NCI-H2196 treated with DMSO at 0.1 percent for 48 hours (cell line): ENCODE data around the gene WDR33.

Experiments used
- DNase-seq: peaks from one replicate; lab custom pipeline; 2025; ENCODE audit not compliant: unreplicated experiment; lab: John Stamatoyannopoulos, UW

The WDR33 gene

DNA sequence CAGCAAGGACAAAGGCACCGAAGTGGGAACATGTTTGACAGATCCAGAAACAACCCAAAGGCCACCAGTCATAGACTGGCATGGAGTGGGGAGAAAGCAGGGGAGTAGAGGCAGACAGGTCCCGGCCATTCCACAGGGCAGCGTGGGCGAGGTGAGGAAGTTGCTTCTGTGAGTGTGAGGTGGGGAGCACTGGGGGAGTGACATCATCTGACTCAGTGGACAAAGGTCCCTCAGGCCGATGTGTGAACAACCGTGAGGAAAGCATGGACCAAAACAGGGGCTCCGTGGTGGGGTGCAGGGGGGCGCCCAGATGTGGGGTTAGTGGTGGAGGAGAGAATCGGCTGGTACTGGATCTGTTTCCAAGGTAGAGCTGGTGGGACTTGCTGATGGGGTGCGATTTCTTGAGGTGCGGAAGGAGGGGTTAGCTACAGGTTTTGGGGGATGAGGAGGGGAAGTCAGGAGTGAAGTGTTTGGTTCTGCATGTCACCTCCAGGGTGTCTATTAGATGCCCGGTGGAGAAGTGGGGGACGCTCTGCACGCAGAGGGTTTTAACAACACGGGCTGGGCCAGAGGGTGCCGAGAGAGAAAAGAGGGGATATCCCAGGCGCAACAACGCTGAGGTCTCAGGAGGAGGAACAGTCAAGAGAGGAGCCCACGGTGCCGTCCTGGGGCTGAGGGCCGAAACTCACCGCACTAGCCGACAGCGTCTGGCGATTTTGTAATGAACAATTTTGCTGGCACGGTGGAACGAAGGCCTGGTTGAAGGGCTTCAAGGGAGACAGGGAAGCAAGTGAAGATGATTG is 112.2 kb downstream of the WDR33 start:
- no peak for DNase-seq

DNA sequence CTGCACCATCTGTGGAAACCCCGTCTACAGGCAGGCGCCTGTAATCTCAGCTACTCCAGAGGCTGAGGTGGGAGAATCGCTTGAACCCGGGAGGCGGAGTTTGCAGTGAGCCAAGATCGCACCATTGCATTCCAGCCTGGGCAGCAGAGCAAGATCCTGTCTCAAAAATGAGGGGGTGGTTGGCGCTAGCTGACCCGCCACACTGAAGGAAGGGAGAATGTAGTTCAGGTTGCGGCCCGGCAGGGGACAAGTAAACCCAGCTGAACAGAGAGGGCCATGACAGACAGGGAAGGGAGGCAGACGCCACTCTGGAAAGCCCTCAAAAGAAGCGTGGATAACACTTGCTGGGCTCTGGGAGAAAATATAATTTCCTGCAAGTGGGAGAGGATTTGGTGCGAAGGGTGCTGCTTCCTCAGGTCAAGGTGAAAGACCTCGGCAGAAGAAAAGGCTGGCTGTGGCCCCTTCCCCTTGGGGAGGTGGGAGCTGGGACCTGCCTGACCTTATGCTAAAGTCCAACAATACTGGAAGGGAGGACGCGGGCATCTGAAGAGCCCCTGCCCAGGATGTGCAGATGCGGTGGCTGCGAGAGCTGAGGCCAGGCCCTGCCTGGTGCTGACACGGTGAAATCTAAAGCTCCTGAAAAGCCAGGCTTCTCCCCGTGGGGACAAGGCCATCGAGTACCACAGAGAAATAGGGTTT is 113.3 kb downstream of the WDR33 start:
- no peak for DNase-seq

DNA sequence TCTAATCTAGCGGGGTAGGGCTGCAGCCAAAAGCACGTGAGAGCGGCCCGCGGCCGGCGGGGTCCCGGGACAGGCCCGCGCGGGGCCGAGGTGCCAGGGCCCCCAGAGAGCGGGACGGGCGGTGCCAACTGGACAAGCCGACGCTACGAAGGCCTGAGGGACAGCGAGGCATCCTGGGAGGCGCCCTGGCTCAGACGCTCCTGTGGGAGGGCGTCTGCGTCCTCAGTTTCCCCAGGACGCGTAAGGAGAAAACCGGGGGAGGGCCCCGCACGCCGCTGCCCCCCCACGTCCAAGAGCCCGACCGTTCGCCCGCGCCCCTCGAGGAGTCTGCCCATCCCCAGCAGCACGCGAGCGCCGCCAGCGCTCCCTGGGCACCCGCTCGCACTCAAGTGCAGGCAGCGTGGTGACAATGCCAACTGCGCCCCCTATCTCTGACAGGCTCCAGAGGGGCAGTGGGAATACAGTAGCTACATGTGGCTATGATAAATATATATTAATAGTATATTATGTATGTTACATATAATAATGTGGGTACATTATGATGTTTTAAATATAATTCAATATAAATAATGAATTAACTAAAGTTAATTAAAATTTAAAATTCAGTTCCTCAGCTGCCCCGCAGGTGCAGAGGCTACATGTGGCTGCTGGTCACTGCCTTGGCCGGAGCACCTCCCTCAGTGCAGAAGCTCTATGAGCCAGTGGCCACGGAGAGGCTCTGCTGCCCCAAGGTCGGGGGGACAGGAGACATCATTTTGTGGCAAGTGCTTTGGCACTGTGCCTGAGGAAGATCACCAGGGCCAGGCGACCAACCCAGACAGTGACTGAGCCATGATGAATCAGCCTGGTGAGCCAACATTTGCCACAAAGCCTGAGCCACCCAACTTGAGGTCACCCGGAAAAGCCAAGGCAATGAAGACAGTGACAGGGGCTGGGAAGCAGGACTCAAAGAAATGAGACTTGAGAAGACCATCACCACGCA is 115.2 kb downstream of the WDR33 start:
- DNase-seq, result no peak

DNA sequence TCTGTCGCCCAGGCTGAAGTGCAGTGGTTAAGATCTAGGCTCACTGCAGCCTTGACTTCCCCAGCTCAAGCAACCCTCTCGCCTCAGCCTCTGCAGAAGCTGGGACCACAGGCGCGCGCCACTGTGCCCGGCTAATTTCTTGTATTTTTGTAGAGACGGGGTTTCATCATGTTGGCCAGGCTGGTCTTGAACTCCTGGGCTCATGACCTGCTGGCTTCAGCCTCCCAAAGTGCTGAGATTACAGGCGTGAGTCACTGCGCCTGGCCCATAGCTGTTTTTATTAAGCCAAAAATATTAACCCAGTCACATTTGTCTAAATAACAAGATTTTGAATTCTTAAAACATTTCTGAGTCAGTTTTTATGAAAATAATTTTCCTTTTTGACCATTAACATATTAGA is 116.0 kb downstream of the WDR33 start:
- no peak for DNase-seq

DNA sequence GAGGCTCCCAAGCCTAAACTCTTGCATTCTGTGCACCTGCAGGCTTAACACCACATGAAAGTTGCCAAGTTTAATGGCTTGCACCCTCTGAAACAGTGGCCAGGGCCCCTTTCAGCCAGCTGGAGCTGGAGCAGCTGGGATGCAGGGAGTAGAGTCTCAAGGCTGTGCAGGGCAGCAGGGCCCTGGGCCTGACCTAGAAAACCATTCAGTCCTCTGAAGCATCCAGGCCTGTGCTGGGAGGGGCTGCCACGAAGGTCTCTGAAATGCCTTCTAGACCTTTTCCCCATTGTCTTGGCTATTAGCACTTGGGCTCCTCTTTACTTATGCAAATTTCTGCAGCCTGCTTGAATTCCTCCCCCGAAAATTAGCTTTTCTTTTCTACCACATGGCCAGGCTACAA is 120.3 kb downstream of the WDR33 start:
- no peak for DNase-seq

DNA sequence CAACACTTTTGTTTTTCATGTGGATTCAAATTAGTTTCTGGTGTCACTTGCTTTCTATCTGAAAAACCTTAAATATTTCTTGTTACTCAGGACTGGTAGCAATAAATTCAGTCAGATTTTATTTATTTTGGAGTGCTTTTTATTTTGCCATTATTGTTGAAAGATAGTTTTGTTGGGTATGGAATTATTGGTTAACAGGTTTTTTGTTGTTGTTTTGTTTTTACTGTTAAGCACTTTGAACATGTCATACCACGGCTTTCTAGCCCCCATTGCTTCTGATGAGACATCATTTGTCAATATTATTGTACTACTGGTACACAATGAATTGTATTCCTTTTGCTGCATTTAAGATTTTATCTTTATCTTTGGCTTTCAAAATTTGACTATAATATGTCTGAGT is 122.6 kb downstream of the WDR33 start:
- no peak for DNase-seq

DNA sequence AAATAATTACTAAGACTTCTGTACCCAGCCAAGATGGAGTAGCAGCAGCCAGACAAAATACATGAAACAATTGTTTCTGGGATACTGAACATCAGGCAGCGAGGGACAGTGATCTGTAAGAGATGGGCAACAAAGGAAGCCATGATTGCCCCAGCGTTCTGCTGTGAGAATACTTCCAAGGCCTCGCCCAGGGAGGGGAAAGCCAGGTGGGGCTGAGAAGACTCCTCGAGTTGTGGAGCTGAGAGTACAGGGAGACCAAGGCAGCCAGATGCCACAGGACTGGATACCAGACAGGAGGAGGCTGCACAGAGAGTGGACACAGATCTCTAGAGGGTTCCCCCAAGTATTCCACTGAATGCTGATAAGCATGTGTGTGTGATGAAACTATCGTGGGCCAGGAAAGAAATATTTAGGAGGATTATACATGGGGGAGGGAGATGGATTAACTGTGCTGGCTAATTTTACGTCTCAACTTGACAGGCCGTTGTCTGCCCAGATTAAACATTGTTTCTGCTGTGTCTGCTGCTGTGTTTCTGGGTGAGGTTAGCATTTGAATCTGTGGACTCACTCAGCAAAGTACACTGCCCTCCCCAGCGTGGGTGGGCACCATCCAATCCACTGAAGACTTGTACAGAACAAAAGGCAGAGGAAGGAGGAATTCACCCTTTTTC is 125.4 kb downstream of the WDR33 start:
- no peak for DNase-seq

DNA sequence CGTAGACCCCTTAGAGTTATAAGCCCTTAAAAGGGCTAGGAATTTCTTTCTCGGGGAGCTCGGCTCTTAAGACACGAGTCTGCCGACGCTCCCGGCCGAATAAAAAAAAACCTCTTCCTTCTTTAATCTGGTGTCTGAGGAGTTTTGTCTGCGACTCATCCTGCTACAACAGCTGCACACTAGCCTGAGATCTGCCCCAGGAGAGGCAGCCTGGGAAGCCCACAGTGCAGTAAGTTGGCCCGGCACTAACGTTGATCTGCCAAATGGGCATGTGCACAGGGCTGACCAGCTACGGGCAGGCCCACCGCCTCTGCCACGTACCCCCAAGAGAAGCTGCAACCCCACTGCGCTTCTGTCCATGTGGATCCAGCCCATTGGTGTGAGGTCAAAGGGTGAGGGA is 127.2 kb downstream of the WDR33 start:
- no peak for DNase-seq

DNA sequence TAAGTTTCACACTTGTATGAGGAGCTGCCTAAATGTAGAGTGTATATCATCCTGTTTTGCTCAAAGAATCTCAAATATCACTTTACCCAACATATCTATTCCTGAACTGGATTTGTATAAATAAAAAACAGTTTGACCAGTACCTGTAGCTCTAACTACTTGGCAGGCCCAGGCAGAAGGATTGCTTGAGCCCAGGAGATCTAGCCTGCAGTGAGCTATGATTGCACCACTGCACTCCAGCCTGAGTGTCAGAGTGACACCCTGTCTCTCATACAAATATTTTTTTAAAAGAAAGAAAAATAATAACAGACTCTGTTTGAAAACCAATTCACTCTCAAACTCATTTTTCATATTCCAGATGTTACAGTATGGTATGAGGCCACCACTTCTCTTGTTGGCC is 127.9 kb downstream of the WDR33 start:
- DNase-seq, result no peak

DNA sequence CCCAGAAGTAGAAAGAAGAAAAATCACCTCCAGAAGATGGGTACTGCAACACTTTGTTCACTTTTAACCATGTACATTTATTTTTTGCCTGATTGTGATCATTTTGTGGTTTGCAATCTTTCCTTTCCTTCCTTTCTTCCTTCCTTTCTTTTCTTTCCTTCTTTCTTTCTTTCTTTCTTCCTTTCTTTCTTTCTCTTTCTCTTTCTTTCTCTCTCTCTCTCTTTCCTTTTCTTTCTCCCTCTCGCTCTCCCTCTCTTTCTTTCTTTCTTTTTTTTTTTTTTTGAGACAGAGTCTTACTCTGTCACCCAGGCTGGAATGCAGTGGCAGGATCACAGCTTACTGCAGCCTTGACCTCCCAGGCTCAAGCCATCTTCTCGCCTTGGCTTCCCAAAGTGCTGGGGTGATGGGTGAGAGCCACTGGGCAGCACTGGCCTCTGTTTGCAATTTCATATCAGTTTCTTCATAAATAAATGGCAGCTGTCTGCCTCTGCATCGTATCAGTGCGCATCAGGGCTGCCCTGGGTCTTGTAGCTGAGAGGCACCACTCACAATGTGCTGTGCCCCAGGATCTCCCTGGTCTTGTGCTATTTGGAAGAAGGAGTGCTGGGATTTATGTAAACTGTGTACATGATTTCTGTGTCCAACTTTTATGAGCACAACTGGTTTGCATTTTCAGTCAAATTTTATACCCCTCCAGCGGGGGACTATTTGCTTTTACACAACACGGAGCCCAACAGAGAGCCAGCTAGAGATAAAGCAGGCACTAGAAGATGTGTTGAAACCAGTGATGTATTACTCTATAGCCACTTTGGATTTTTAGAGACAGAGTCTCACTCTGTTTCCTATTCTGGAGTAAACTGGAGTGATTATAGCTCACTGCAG is 128.8 kb downstream of the WDR33 start:
- DNase-seq, result no peak

DNA sequence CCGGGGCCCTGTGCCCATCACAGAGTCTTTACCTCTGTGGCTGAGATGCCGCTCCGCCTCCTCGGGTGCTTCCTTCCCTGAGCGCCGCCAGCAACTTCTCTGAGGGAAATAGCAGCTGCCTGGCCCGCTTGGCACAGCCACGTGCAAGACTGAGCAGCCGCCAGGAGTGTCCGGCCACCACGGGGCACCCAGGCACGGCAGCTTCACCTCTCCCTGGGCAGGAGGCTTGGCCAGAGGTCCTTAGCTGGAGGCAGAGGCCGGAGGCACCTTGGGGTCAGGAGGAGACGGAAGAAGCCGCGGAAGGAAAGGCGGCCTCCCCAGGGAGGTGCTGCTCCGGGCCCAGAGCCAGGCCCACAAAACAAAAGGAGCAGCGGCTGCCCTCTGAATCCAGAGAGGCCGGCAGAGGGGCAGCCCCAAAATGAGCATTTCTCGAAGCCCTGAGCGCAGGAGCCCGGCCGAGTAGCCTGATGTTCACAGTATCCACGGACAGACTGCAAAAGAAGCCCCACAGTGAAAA is 129.6 kb downstream of the WDR33 start:
- no peak for DNase-seq

DNA sequence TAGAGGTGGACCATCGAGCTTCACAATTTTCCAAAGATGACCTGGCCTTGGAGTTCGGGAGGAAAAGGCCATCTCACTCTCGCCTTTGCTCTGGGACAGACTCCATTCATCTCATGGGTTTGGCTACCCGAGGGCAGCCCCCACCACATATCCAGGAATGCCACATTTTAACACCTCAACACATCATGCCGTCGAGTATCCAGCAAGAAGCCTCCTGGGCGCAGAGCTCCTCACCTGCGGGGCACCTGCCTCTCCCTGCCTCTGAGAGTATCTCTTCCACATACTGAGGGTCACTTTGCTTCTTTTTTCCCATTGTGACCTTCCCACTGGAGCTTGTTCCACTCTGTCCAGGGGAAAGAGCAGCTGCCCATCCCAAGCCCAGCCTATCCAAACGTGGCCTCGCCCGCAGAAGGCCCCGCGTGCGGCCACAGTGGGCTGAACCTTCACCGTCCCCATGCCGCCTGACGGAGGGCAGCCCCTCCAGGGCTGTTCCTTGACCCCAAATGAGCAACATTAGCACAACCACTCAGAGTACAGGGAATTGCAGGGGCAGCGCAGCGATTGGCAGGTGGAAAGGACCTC is 130.2 kb downstream of the WDR33 start:
- DNase-seq, result no peak

DNA sequence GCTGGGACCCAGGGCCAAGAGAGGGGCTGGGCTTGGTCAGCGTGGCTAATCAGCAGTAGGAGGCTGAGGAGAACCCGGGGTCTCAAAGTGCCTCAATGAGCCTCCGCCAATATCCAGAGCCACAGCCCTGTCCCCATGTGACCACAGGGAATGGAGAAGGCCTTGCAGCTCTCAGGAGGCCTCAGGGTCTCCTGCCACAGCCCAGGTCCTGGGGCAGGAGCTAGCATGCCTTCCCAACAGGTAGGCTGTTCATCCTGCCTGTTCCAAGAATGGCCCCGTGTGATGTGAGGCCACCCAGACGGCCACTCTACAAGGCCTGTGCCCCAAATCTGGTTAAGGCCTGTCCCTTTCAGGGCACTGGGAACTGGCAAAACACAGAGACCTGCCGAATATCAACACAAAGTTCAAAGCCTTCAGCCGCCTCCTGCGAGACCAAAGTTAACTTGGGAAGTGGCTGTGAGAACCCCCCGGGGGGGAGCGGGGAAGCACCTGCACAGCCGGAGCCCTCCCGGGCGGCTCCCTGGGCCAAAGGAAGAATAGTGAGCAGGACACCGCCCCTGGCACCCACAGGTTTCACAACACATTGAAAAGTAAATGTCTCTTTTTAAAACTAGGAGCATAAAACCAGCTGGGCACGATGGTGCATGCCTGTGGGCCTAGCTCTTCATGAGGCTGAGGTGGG is 131.2 kb downstream of the WDR33 start:
- no peak for DNase-seq

DNA sequence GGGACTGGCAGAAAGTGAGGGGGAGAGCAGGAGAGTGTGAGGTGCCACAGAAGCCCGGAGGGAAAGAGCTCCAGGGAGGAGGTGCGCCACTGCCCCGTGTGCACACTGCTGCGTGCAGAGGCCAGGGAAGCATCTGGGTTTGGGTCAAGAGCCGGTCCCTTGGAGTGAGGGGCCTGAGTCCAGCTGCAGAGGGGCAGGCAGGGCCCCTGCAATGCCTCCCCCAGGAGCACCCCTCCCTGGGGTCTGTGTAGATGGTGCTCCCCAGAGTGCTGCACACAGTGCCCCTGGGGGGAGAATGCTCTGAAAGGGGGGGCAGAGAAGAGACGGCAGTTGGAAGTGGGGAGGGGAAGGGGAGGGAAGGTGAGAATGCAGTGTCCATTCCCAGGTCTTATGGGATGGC is 132.0 kb downstream of the WDR33 start:
- DNase-seq, result no peak

DNA sequence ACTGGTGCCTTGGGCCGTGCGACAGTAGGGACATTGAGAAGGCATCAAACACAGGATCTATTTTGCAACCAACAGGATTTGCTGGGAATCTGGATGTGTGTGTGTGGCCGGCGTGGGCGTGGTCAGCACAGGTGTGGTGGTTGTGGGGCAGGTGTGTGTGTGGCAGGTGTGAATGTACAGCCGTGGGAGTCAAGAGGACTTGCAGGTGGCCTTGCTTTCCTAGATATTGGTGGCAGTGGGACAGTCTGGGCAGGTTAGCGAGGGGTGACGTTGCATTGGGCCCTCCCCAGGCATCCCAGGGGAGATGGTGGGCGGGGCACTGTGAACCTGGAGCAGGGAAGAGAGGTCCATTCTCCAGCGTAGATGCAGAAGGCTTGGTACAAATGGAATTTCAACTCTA is 132.4 kb downstream of the WDR33 start:
- DNase-seq, result no peak

DNA sequence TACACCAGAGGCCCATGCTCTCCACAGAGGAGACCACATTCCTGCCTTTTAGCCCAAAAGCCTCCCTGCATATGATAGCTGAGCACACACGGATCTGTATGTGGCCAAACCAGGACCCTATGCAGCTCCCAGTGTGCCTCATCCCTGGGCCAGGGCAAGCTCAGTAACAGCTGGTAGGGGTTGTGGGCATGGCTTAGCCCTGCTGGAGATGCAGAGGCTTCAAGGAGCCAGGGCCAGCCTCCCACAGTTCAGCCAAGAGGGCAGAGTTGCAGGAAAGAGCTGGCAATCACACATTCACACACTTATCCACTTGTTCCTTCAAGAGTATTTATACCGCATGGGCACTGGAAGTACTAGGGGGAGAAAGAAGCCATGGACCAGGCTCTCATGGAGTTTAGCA is 134.1 kb downstream of the WDR33 start:
- no peak for DNase-seq

DNA sequence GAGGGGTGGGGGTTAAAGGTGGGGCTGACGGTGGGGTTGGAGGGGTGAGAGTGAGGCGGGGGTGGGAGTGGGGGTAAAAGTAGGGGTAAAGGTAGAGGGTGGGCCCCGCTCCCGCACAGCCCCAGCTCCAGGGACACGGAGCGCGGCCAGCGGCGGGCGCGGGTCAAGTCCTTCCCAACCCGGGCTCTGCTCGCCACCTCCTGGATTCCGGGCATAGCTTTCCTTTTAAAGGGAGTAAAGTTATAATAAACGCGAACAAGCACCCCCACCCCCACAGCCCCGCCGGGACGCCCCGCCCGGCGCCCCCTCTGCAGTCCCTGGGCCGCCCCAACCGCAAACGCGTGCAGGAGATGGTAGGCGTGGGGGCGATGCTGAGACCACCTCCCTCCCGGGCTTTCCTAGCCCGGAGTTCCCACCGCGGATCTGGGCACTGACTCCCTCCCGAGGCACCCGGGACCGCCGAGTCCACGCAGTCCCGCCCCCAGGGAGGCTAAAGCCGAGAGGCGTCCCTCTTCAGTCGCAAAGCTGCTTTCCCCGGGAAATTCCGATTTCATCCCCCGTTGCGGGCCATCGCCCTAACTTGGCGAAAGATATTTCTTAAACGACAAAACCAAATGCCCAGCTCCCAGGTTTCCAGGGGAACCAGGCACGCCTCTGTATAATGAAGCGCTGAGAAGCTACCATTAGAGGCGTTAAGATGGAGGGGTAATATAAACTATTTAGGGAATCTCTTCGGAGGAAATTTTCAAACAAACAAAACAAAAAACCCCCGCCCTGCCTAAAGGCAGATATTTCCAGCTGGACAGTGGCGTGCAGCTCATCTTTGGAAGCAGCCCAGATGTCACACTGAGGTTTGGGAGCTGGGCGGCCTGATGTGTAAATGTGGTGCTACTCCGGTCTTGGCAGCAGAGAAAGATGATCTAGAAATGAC is 135.4 kb downstream of the WDR33 start, which contains the start of gene LIMS2:
Gene LIMS2, minus strand, starts transcription at position 200 of the 931 bp plus-strand sequence. CDS start 506 bp downstream, outside the sequence.
- DNase-seq, result no peak
